ENCODE results near the gene ARHGEF28. TPM values are rescaled to one million over a fixed set of nuclear protein-coding genes. Genes with fewer than 3 reads are reported as not detected.

Gene ARHGEF28
- total and polyA plus RNA-seq, 9 of the 15 experiments (the other 6 are each of a cell fraction or from before 2014, with no cell fraction given): 0.27 TPM; not detected in 8

DNA sequence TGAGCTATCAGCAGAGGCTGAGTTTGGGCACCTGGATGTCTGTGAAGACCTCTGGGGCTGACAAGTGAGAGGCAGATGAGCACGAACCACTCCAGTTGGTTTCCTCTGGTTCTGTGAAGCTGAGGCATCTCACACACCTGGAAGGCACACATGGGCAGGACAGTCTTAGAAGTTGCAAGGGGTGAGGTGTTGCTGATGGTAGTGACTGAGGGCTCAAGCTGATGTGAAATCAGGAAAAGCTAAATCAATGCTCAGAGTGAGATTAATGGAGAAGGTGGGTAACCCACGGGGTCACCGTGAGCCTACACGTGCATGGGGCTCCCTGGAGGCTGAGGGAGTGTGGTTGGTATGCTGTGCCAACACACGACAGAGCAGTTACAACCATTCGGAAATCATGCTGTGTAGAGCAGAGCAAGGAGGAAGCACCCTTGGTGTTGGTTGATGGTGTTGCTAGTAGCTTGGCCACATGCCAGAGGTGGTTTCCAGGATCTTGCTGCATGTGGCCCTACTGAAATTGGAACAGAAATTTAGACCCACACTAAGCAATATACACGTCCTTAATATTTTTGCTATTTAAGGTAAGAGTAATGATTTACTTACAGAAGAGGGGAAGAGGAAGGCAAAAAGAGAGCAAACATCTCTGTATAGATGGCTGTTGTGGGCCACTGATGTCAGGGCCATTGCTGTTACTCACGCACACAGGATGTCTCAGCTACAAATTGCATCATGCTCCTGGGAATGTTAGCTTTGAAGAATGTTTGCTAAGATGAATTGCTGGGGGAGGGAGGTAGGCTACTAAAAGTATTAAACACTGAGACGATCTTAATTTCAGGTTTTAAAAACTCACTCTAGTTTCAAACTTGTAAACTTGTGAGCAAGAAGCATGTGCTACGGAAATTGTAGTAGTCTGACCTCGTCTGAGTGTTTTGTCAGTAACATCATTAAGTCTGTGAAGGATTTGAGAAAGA lies 170.5 kb downstream of the ARHGEF28 start (continued):
- TF ChIP-seq, protein P1, sequence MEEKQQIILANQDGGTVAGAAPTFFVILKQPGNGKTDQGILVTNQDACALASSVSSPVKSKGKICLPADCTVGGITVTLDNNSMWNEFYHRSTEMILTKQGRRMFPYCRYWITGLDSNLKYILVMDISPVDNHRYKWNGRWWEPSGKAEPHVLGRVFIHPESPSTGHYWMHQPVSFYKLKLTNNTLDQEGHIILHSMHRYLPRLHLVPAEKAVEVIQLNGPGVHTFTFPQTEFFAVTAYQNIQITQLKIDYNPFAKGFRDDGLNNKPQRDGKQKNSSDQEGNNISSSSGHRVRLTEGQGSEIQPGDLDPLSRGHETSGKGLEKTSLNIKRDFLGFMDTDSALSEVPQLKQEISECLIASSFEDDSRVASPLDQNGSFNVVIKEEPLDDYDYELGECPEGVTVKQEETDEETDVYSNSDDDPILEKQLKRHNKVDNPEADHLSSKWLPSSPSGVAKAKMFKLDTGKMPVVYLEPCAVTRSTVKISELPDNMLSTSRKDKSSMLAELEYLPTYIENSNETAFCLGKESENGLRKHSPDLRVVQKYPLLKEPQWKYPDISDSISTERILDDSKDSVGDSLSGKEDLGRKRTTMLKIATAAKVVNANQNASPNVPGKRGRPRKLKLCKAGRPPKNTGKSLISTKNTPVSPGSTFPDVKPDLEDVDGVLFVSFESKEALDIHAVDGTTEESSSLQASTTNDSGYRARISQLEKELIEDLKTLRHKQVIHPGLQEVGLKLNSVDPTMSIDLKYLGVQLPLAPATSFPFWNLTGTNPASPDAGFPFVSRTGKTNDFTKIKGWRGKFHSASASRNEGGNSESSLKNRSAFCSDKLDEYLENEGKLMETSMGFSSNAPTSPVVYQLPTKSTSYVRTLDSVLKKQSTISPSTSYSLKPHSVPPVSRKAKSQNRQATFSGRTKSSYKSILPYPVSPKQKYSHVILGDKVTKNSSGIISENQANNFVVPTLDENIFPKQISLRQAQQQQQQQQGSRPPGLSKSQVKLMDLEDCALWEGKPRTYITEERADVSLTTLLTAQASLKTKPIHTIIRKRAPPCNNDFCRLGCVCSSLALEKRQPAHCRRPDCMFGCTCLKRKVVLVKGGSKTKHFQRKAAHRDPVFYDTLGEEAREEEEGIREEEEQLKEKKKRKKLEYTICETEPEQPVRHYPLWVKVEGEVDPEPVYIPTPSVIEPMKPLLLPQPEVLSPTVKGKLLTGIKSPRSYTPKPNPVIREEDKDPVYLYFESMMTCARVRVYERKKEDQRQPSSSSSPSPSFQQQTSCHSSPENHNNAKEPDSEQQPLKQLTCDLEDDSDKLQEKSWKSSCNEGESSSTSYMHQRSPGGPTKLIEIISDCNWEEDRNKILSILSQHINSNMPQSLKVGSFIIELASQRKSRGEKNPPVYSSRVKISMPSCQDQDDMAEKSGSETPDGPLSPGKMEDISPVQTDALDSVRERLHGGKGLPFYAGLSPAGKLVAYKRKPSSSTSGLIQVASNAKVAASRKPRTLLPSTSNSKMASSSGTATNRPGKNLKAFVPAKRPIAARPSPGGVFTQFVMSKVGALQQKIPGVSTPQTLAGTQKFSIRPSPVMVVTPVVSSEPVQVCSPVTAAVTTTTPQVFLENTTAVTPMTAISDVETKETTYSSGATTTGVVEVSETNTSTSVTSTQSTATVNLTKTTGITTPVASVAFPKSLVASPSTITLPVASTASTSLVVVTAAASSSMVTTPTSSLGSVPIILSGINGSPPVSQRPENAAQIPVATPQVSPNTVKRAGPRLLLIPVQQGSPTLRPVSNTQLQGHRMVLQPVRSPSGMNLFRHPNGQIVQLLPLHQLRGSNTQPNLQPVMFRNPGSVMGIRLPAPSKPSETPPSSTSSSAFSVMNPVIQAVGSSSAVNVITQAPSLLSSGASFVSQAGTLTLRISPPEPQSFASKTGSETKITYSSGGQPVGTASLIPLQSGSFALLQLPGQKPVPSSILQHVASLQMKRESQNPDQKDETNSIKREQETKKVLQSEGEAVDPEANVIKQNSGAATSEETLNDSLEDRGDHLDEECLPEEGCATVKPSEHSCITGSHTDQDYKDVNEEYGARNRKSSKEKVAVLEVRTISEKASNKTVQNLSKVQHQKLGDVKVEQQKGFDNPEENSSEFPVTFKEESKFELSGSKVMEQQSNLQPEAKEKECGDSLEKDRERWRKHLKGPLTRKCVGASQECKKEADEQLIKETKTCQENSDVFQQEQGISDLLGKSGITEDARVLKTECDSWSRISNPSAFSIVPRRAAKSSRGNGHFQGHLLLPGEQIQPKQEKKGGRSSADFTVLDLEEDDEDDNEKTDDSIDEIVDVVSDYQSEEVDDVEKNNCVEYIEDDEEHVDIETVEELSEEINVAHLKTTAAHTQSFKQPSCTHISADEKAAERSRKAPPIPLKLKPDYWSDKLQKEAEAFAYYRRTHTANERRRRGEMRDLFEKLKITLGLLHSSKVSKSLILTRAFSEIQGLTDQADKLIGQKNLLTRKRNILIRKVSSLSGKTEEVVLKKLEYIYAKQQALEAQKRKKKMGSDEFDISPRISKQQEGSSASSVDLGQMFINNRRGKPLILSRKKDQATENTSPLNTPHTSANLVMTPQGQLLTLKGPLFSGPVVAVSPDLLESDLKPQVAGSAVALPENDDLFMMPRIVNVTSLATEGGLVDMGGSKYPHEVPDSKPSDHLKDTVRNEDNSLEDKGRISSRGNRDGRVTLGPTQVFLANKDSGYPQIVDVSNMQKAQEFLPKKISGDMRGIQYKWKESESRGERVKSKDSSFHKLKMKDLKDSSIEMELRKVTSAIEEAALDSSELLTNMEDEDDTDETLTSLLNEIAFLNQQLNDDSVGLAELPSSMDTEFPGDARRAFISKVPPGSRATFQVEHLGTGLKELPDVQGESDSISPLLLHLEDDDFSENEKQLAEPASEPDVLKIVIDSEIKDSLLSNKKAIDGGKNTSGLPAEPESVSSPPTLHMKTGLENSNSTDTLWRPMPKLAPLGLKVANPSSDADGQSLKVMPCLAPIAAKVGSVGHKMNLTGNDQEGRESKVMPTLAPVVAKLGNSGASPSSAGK (IDR thresholded peaks at IDR 0.05): peak; percentile 37; the same call in 1 of the 2 replicates
- TF ChIP-seq ZNF584 (CRISPR knock-in tag; IDR thresholded peaks at IDR 0.05; ENCODE audit: low read depth) (peak; percentile 62; the same call in 1 of the 2 replicates), NFIC (IDR thresholded peaks at IDR 0.05) (peak; percentile 82), MAZ (CRISPR knock-in tag; conservative IDR thresholded peaks at IDR 0.05 in 1 of 2, IDR thresholded peaks at IDR 0.05 in 1 of 2) (no peak), FOSL1 (tag; conservative IDR thresholded peaks at IDR 0.05) (0 out of 2 replicates have a peak, but pooled peaks have one; percentile 15)
- TF ChIP-seq, protein P2, sequence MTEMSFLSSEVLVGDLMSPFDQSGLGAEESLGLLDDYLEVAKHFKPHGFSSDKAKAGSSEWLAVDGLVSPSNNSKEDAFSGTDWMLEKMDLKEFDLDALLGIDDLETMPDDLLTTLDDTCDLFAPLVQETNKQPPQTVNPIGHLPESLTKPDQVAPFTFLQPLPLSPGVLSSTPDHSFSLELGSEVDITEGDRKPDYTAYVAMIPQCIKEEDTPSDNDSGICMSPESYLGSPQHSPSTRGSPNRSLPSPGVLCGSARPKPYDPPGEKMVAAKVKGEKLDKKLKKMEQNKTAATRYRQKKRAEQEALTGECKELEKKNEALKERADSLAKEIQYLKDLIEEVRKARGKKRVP (CRISPR knock-in tag; IDR thresholded peaks at IDR 0.05): peak; percentile 61; the same call in 1 of the 2 replicates
